DND-41 (cell line): Measurements from ENCODE around the gene ZNF283.

Source experiments
- ATAC-seq: fragments of 200-7000 bp; cut with Tn5 transposase; 3 replicates; pipeline ENCODE4 v1.9.1; 2021; ENCODE audit warnings: low read depth; ENCODE audit not compliant: insufficient read depth
- DNase-seq: peaks from one replicate; pipeline ENCODE4 v3.0.0-alpha.2; 2020
- H2AFZ ChIP-seq: 2 replicates; pipeline ENCODE4 v1.6.0; 2012; ENCODE audit warnings: low read depth, low read length
- H3K27ac ChIP-seq: 2 replicates; pipeline ENCODE4 v1.5.1; 2012; ENCODE audit warnings: low read length, inconsistent platforms
- H3K27me3 ChIP-seq: fragments of 200-600 bp; sonication (generic); 2 replicates; pipeline ENCODE4 v1.6.0; 2012; ENCODE audit warnings: low read length, mild to moderate bottlenecking, inconsistent platforms; ENCODE audit not compliant: insufficient read depth, poor library complexity
- H3K36me3 ChIP-seq: 2 replicates; pipeline ENCODE4 v1.5.1; 2012; ENCODE audit warnings: low read length, inconsistent platforms; ENCODE audit not compliant: insufficient read depth
- H3K4me1 ChIP-seq: 2 replicates; pipeline ENCODE4 v1.5.1; 2012; ENCODE audit warnings: mild to moderate bottlenecking, low read length; ENCODE audit not compliant: insufficient read depth
- H3K4me2 ChIP-seq: 2 replicates; pipeline ENCODE4 v1.6.0; 2012; ENCODE audit warnings: mild to moderate bottlenecking, moderate library complexity, low read length, inconsistent platforms; ENCODE audit not compliant: insufficient read depth
- H3K4me3 ChIP-seq, 2 experiments: fragments of 200-600 bp in 1 of 2; shearing (Covaris generic) in 1 of 2; 2 replicates each; pipeline ENCODE4 v1.5.1; 2012 to 2016; ENCODE audit warnings: inconsistent platforms in 2 of 2, low read length in 2 of 2, mild to moderate bottlenecking in 2 of 2, low read depth in 1 of 2, moderate library complexity in 1 of 2
- H3K79me2 ChIP-seq: 2 replicates; pipeline ENCODE4 v1.6.0; 2012; ENCODE audit warnings: low read length, inconsistent platforms; ENCODE audit not compliant: insufficient read depth
- H3K9ac ChIP-seq: 2 replicates; pipeline ENCODE4 v1.6.0; 2012; ENCODE audit warnings: low read depth, mild to moderate bottlenecking, inconsistent platforms, low read length, moderate library complexity
- H3K9me3 ChIP-seq: 2 replicates; pipeline ENCODE4 v1.5.1; 2012; ENCODE audit warnings: low read length, moderate library complexity, mild to moderate bottlenecking, inconsistent platforms; ENCODE audit not compliant: insufficient read depth, severe bottlenecking
- H4K20me1 ChIP-seq: 2 replicates; pipeline ENCODE4 v1.6.0; 2012; ENCODE audit warnings: low read length; ENCODE audit not compliant: insufficient read depth
- EZH2 ChIP-seq: IDR thresholded peaks from 3 replicates; pipeline ENCODE4 v1.6.1; 2012; ENCODE audit warnings: borderline replicate concordance, low read depth, mild to moderate bottlenecking, moderate library complexity, low read length, inconsistent platforms; ENCODE audit not compliant: severe bottlenecking
- TF ChIP-seq, protein P1 (sequence below): IDR thresholded peaks from 2 replicates; pipeline ENCODE4 v1.5.1; 2012; ENCODE audit warnings: borderline replicate concordance, low read length, moderate library complexity, mild to moderate bottlenecking; ENCODE audit not compliant: poor library complexity, severe bottlenecking; ENCODE audit errors: extremely low read depth

The ZNF283 gene

DNA sequence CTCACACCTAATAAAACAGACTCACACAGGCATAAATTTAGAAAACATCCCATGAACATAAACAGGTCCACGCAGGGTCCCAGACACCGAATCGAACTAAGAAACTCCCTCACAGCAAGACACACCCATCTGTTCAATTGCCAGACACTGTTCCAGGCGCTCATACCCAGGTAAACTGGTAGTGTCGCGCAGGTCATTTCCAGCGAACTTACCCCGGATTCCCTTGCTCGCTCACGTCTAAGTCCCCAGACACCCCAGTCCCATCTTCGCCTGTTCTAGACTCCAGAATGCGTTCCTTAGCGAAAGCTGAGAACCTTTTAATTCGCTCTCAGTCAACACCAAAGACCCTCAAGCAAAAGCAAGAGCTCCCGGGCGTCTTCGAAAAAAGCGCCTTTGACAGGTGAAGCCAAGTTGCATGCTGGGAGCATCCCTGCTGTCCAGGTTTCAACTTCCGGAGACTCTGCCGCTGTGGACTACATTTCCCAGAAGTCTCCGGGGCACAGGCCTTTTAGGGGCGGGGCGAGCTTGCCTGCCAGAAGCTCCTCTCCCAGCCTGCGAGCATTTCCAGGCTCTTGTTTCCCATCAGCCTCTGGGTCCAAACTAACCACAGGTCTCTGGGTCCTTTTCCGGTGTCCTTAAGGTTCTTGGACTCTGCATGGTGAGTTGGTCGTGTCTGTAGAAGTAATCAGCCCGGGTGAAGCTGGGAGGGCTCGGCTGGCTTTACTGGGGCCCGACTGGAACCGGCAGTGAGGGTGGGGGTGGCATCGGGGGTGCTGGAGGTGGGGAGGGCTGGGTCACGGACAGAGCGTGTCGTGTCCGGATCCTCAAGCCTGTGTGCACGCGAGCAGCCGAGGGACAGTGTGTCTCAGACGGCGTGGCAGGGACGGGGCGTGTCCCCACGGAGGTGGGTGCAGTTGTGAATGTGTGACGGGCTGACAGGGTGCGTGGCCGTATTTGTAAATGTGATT is at the start of gene ZNF283:
Gene ZNF283 (plus strand): TSS at position 535 of the 968 bp plus-strand sequence. CDS start 6,184 bp downstream, outside the sequence.
- DNase-seq (peak; percentile 80), ATAC-seq (peak; percentile 96)
- no peaks in the 10 kb centered on the region for H3K27me3 ChIP-seq
- H2AFZ ChIP-seq: peak within 1 kb of the TSS; percentile 93
- H3K9me3 ChIP-seq: no peaks in the 10 kb centered on the region
- H3K4me1 ChIP-seq: peaks cover 17% of the 10 kb centered on the region
- peak within 1 kb of the TSS; percentile 54 to 73 for H3K4me3 ChIP-seq
- H3K36me3 ChIP-seq: peaks cover 6% of the 10 kb centered on the region
- peak within 1 kb of the TSS; percentile 88 for H3K4me2 ChIP-seq
- H4K20me1 ChIP-seq: no peaks in the 10 kb centered on the region
- no peaks in the 10 kb centered on the region for H3K79me2 ChIP-seq
- peak within 1 kb of the TSS; percentile 58; the same call in 1 of the 2 replicates for H3K27ac ChIP-seq
- peak within 1 kb of the TSS; percentile 57 for H3K9ac ChIP-seq
- no peak for TF ChIP-seq EZH2
- TF ChIP-seq, protein P1, sequence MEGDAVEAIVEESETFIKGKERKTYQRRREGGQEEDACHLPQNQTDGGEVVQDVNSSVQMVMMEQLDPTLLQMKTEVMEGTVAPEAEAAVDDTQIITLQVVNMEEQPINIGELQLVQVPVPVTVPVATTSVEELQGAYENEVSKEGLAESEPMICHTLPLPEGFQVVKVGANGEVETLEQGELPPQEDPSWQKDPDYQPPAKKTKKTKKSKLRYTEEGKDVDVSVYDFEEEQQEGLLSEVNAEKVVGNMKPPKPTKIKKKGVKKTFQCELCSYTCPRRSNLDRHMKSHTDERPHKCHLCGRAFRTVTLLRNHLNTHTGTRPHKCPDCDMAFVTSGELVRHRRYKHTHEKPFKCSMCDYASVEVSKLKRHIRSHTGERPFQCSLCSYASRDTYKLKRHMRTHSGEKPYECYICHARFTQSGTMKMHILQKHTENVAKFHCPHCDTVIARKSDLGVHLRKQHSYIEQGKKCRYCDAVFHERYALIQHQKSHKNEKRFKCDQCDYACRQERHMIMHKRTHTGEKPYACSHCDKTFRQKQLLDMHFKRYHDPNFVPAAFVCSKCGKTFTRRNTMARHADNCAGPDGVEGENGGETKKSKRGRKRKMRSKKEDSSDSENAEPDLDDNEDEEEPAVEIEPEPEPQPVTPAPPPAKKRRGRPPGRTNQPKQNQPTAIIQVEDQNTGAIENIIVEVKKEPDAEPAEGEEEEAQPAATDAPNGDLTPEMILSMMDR: no peak

DNA sequence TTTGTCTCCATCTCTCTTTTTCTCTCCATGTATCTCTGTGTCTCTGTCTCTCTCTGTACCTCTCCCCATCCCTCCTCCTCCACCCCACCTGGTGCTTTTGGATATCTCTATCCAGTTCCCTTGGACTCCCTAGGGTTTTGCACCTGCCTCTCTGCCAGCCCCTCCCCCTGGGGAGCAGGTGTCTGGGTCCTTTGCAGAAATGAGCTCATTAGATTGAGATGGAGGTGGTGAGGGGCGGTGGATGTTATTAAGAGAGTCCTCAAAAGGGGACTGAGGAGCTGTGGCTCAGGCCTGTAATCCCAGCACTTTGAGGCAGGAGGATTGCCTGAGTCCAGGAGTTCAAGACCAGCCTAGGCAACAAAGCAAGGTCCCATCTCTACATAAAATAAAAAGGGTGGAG is 48.5 kb upstream of the ZNF283 start:
- Histone ChIP-seq H3K4me2 (no peak overlapping the region; the same call in 1 of the 2 replicates), H2AFZ (no peak overlapping the region), H3K4me3 (no peak overlapping the region), H3K79me2 (no peaks in the 10 kb centered on the region), H3K9ac (peak overlapping the region; percentile 46), H3K4me1 (peaks cover 40% of the 10 kb centered on the region), H4K20me1 (no peaks in the 10 kb centered on the region), H3K27ac (peak overlapping the region; percentile 57), H3K27me3 (no peaks in the 10 kb centered on the region), H3K36me3 (no peaks in the 10 kb centered on the region), H3K9me3 (no peaks in the 10 kb centered on the region)
- ATAC-seq: no peak
- DNase-seq: peak; percentile 22
- TF ChIP-seq, protein P1: no peak
- no peak for TF ChIP-seq EZH2

DNA sequence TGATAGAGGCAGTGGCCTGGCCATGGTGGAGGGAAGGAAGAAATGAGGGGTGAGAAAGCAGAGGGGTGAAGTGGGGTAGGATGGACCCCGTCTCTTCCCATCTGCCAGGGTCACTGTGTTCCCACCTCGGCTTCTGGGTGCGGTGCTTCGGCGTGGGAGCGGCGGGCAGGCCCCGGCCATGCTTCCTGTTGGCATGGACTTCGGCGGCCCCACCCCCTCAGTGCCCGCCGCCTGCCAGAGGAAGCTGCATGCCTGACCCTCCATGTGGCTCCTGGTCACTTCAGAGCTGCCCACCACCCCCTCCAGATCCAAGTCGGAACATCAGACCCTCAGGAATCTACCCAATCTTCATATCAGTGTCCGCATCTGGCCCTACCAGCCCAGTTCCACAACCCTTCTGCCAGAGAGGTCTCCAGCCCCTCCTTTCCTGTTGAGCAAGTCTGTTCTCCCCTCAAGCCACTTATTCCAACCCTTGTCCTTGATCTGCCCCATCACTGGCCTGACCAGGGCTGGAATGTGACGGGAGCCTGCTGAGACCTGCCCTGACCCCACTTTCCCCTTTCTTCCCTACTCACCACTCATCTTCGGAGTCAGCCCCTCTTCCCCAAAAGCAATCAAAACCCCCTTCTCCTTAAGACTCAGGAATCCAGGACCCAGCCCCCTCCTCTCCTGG is 47.8 kb upstream of the ZNF283 start:
- TF ChIP-seq EZH2: no peak
- TF ChIP-seq, protein P1: no peak
- DNase-seq: no peak
- Histone ChIP-seq H3K36me3 (no peaks in the 10 kb centered on the region), H3K4me2 (no peak overlapping the region), H4K20me1 (no peaks in the 10 kb centered on the region), H3K9me3 (no peaks in the 10 kb centered on the region), H3K79me2 (no peaks in the 10 kb centered on the region), H3K4me3 (no peak overlapping the region), H2AFZ (no peak overlapping the region), H3K4me1 (peaks cover 46% of the 10 kb centered on the region), H3K27ac (peak overlapping the region; percentile 57), H3K27me3 (no peaks in the 10 kb centered on the region), H3K9ac (no peak overlapping the region)
- ATAC-seq: no peak
